HepG2 (cell line): ENCODE measurements around the gene KRT14. TPM values are rescaled to one million over a fixed set of nuclear protein-coding genes. Genes with fewer than 3 reads are reported as not detected.

Source experiments
- ATAC-seq: fragments of 200-7000 bp; cut with Tn5 transposase; 3 replicates; pipeline ENCODE4 v1.9.1; 2020; ENCODE audit warnings: mild to moderate bottlenecking, moderate library complexity
- BruUV-seq: library from RNA; stranded (reverse); fragments of 400-500 nt; replicated peaks from 2 replicates; lab custom pipeline; 2021; lab: Mats Ljungman, UMichigan
- CTCF ChIA-PET: fragments of 300-600 bp; formaldehyde crosslinking; extraction: SDS; loops from one replicate; lab custom pipeline; 2021; ENCODE audit warnings: low total read pairs, inconsistent platforms, low intra/inter-chr PET ratio; lab: Yijun Ruan, JAX
- POLR2A ChIA-PET: fragments of 350-600 bp; sonication (Branson Sonifier 250); formaldehyde crosslinking; loops from one replicate; lab custom pipeline; 2020; ENCODE audit warnings: antibody characterized with exemption, inconsistent platforms; lab: Yijun Ruan, JAX
- DNase-seq: peaks from one replicate; pipeline ENCODE4 v3.0.0-alpha.2; 2015; ENCODE audit warnings: low spot score
- FAIRE-seq: peaks from 3 replicates; lab custom pipeline; 2011; peaks lifted over from hg19 to GRCh38; lab: Jason Lieb, UNC
- H2AFZ ChIP-seq: one replicate; pipeline ENCODE4 v1.6.1; 2011; ENCODE audit warnings: low read length, inconsistent platforms
- H3K27ac ChIP-seq: fragments of 300-600 bp; 3 replicates; pipeline ENCODE4 v1.8.0; 2011; ENCODE audit warnings: mixed run types, mild to moderate bottlenecking, mixed read lengths, low read length, inconsistent platforms; ENCODE audit not compliant: insufficient read depth; ENCODE audit errors: extremely low read length
- H3K27me3 ChIP-seq, 2 experiments: fragments of 200-600 bp in 1 of 2; 2 replicates in 1 of 2; 3 replicates in 1 of 2; pipeline versions ENCODE4 v1.6.0 to v1.8.0; 2011; ENCODE audit warnings: low read length in 2 of 2, mild to moderate bottlenecking in 2 of 2, moderate library complexity in 2 of 2, inconsistent platforms in 1 of 2; ENCODE audit not compliant: insufficient read depth in 2 of 2, control insufficient read depth in 1 of 2
- H3K36me3 ChIP-seq, 2 experiments: fragments of 200-600 bp in 1 of 2; replicated peaks in 1 of 2; 2 replicates in 1 of 2; 3 replicates in 1 of 2; pipeline versions ENCODE4 v1.5.1 to v1.8.0; 2011; ENCODE audit warnings: low read length in 2 of 2, inconsistent platforms in 1 of 2; ENCODE audit not compliant: insufficient read depth in 2 of 2, control insufficient read depth in 1 of 2
- H3K4me1 ChIP-seq: 2 replicates; pipeline ENCODE4 v1.5.1; 2012; ENCODE audit warnings: low read length, inconsistent platforms; ENCODE audit not compliant: insufficient read depth
- H3K4me2 ChIP-seq: 2 replicates; pipeline ENCODE4 v1.6.0; 2011; ENCODE audit warnings: low read depth, low read length, inconsistent platforms
- H3K4me3 ChIP-seq, 3 experiments: fragments of 200-600 bp in 1 of 3; sonication (generic), shearing (Covaris generic) in 1 of 3; replicated peaks in 1 of 3; 2 replicates each; pipeline ENCODE4 v1.5.1; 2011 to 2016; ENCODE audit warnings: low read length in 3 of 3, inconsistent platforms in 2 of 3, low read depth in 2 of 3, mild to moderate bottlenecking in 2 of 3, control low read depth in 1 of 3, mixed read lengths in 1 of 3; ENCODE audit not compliant: insufficient read depth in 1 of 3
- H3K79me2 ChIP-seq: one replicate; pipeline ENCODE4 v1.6.1; 2011; ENCODE audit warnings: low read length, inconsistent platforms; ENCODE audit not compliant: insufficient read depth
- H3K9ac ChIP-seq: 2 replicates; pipeline ENCODE4 v1.6.0; 2011; ENCODE audit warnings: mild to moderate bottlenecking, low read depth, low read length, inconsistent platforms; ENCODE audit not compliant: insufficient read depth
- H3K9me3 ChIP-seq: 2 replicates; pipeline ENCODE4 v1.5.1; 2012; ENCODE audit warnings: mild to moderate bottlenecking, low read length
- H4K20me1 ChIP-seq: 2 replicates; pipeline ENCODE4 v1.6.0; 2011; ENCODE audit warnings: inconsistent platforms, mild to moderate bottlenecking, low read length, moderate library complexity; ENCODE audit not compliant: insufficient read depth
- ARNTL ChIP-seq: sonication (generic); formaldehyde crosslinking; IDR thresholded peaks from 2 replicates; pipeline ENCODE4 v1.4.0; 2020; ENCODE audit warnings: mild to moderate bottlenecking, missing genetic modification reagents
- ATAD3A ChIP-seq: sonication (generic); formaldehyde crosslinking; IDR thresholded peaks from 2 replicates; pipeline ENCODE4 v1.4.0; 2020; ENCODE audit warnings: missing genetic modification reagents
- DNMT1 ChIP-seq: sonication (generic); formaldehyde crosslinking; IDR thresholded peaks from 2 replicates; pipeline ENCODE4 v1.5.1; 2020; ENCODE audit warnings: mild to moderate bottlenecking, missing genetic modification reagents
- FOXA3 ChIP-seq: IDR thresholded peaks from 2 replicates; pipeline ENCODE4 v1.6.1; 2016; ENCODE audit warnings: missing genetic modification reagents, missing compliant biosample characterization
- GZF1 ChIP-seq: sonication (generic); formaldehyde crosslinking; IDR thresholded peaks from 2 replicates; pipeline ENCODE4 v1.5.1; 2020; ENCODE audit warnings: mild to moderate bottlenecking, missing genetic modification reagents
- KDM5A ChIP-seq: fragments of 200-600 bp; sonication (generic); IDR thresholded peaks from 2 replicates; pipeline ENCODE4 v1.7.0; 2018; ENCODE audit warnings: antibody characterized with exemption, mild to moderate bottlenecking, low read length, borderline replicate concordance
- MAFF ChIP-seq: IDR thresholded peaks from 2 replicates; pipeline ENCODE4 v1.6.1; 2011; ENCODE audit warnings: low read depth, low read length, improper control_type of control experiment
- PTBP1 ChIP-seq: fragments of 200-400 bp; formaldehyde crosslinking; IDR thresholded peaks from 2 replicates; pipeline ENCODE4 v1.6.1; 2018; ENCODE audit warnings: low read length, low read depth; ENCODE audit not compliant: poor library complexity, severe bottlenecking
- RAD51 ChIP-seq: fragments of 450-650 bp; IDR thresholded peaks from 2 replicates; pipeline ENCODE4 v1.6.1; 2016; ENCODE audit warnings: borderline replicate concordance
- SETDB1 ChIP-seq: sonication (generic); formaldehyde crosslinking; IDR thresholded peaks from 2 replicates; pipeline ENCODE4 v1.5.1; 2020; ENCODE audit warnings: missing genetic modification reagents, mild to moderate bottlenecking, borderline replicate concordance
- SNAPC2 ChIP-seq: sonication (generic); formaldehyde crosslinking; IDR thresholded peaks from 2 replicates; pipeline ENCODE4 v1.8.1; 2022; ENCODE audit warnings: mild to moderate bottlenecking, missing genetic modification reagents
- ZBTB1 ChIP-seq: sonication (generic); formaldehyde crosslinking; IDR thresholded peaks from 2 replicates; pipeline ENCODE4 v1.4.0; 2020; ENCODE audit warnings: missing genetic modification reagents, borderline replicate concordance
- ZBTB7B ChIP-seq: sonication (generic); formaldehyde crosslinking; IDR thresholded peaks from 2 replicates; pipeline ENCODE4 v1.4.0; 2020; ENCODE audit warnings: missing genetic modification reagents
- ZFX ChIP-seq: sonication (generic); formaldehyde crosslinking; IDR thresholded peaks from 2 replicates; pipeline ENCODE4 v1.4.0; 2020; ENCODE audit warnings: mild to moderate bottlenecking, low read depth, missing genetic modification reagents, moderate library complexity
- ZNF180 ChIP-seq: sonication (generic); formaldehyde crosslinking; IDR thresholded peaks from 2 replicates; pipeline ENCODE4 v1.4.0; 2020; ENCODE audit warnings: low read depth, missing genetic modification reagents, borderline replicate concordance
- ZNF296 ChIP-seq: sonication (generic); formaldehyde crosslinking; conservative IDR thresholded peaks from 2 replicates; pipeline ENCODE4 v1.5.0; 2020; ENCODE audit warnings: mild to moderate bottlenecking, missing genetic modification reagents
- ZNF761 ChIP-seq: sonication (generic); formaldehyde crosslinking; conservative IDR thresholded peaks from 2 replicates; pipeline ENCODE4 v1.4.0; 2020; ENCODE audit warnings: mild to moderate bottlenecking, missing genetic modification reagents
- WGBS: methylation state at CpG from one replicate; pipeline ENCODE4 v1.1.6; 2017; ENCODE audit warnings: low lambda C conversion rate; 5-methylcytosine and 5-hydroxymethylcytosine counted together
- in situ Hi-C: cut with HindIII; loops from 2 replicates; pipeline ENCODE4 v1.10.0; 2017; ENCODE audit warnings: low pct_unique_long_range_greater_than_20kb; ENCODE audit not compliant: extremely low pct_ligation_motif_present
- intact Hi-C: fragments of 100-400 bp; cut with micrococcal nuclease; formaldehyde crosslinking; loops from one replicate; pipeline ENCODE4 v1.10.0; 2022; ENCODE audit not compliant: unreplicated experiment
- polyA plus RNA-seq, 8 experiments: library from polyadenylated mRNA; depleted of rRNA in 3 of 8; stranded (reverse) in 7 of 8; unstranded in 1 of 8; fragments of >200 nt; fragmentation: Illumina TruSeq in 4 of 8; extraction: Trizol in 4 of 8; gene quantifications; 2 replicates each; pipeline versions ENCODE4 v1.2.1 to v1.2.3, GENCODE V29; 2011 to 2016; ENCODE audit warnings: low read depth in 4 of 8, missing spikeins in 1 of 8, mixed read lengths in 1 of 8; ENCODE audit not compliant: insufficient read depth in 1 of 8
- total RNA-seq, 5 experiments: library from RNA; depleted of rRNA; stranded (reverse); fragments of >200 nt; fragmentation: Illumina TruSeq; extraction: Trizol; gene quantifications; 2 replicates each; pipeline ENCODE4 v1.2.3, GENCODE V29; 2016; ENCODE audit warnings: low read depth in 1 of 5
- TF ChIP-seq, protein P1 (sequence below): sonication (generic); formaldehyde crosslinking; IDR thresholded peaks from 2 replicates; pipeline ENCODE4 v1.5.0; 2020; ENCODE audit warnings: missing genetic modification reagents, mild to moderate bottlenecking, borderline replicate concordance
- TF ChIP-seq, protein P2 (sequence below): sonication (generic); formaldehyde crosslinking; IDR thresholded peaks from 2 replicates; pipeline ENCODE4 v1.4.0; 2020; ENCODE audit warnings: missing genetic modification reagents, borderline replicate concordance

KRT14 gene
- total and polyA plus RNA-seq, 2 of the 13 experiments (the other 11 are each of a cell fraction or from before 2014, with no cell fraction given): 0.09 TPM; not detected in 1

DNA sequence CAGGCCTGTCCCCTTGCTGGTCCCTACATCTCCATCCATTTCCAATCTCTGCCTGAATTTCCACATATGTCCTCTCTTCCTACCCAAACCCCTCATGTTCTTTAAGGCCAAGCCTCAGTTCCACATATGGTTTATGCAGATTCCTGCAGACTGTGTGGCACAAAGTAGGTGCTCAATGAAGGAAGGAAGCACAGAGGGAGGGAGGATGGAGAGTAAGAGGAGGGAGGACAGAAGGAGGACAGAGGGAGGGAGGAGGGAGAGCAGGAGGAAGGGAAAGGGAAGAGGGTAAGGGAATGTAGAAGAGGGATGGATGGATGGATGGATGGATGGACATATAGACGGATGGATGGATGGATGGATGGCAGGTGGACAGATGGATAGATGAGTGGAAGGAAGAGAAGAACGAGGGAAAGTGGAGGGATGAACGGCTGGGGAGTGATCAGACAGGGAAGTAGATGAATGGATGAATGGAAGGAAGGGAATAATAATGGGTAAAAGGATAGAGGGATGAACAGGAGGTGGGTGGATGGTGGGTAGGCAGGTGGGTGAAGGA lies 7.7 kb upstream of the KRT14 start (continued):
- TF ChIP-seq, protein P1, sequence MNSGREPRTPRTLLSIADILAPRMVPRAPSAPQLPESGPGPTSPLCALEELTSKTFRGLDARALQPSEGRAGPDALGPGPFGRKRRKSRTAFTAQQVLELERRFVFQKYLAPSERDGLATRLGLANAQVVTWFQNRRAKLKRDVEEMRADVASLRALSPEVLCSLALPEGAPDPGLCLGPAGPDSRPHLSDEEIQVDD (CRISPR knock-in tag): no peak
- TF ChIP-seq ZNF180 (CRISPR knock-in tag) (no peak), ZBTB7B (CRISPR knock-in tag) (no peak), ATAD3A (CRISPR knock-in tag) (no peak)
- TF ChIP-seq, protein P2, sequence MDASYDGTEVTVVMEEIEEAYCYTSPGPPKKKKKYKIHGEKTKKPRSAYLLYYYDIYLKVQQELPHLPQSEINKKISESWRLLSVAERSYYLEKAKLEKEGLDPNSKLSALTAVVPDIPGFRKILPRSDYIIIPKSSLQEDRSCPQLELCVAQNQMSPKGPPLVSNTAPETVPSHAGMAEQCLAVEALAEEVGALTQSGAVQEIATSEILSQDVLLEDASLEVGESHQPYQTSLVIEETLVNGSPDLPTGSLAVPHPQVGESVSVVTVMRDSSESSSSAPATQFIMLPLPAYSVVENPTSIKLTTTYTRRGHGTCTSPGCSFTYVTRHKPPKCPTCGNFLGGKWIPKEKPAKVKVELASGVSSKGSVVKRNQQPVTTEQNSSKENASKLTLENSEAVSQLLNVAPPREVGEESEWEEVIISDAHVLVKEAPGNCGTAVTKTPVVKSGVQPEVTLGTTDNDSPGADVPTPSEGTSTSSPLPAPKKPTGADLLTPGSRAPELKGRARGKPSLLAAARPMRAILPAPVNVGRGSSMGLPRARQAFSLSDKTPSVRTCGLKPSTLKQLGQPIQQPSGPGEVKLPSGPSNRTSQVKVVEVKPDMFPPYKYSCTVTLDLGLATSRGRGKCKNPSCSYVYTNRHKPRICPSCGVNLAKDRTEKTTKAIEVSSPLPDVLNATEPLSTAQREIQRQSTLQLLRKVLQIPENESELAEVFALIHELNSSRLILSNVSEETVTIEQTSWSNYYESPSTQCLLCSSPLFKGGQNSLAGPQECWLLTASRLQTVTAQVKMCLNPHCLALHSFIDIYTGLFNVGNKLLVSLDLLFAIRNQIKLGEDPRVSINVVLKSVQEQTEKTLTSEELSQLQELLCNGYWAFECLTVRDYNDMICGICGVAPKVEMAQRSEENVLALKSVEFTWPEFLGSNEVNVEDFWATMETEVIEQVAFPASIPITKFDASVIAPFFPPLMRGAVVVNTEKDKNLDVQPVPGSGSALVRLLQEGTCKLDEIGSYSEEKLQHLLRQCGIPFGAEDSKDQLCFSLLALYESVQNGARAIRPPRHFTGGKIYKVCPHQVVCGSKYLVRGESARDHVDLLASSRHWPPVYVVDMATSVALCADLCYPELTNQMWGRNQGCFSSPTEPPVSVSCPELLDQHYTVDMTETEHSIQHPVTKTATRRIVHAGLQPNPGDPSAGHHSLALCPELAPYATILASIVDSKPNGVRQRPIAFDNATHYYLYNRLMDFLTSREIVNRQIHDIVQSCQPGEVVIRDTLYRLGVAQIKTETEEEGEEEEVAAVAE (CRISPR knock-in tag): no peak
- TF ChIP-seq, all 625 proteins: peak for 0

- intact Hi-C loops (loop anchor here (10.0 kb wide), 1 partner anchor 71 kb away; no protein-coding TSS in a partner anchor), in situ Hi-C loops (no loop called here)
- Histone ChIP-seq H3K4me1 (no peaks in the 10 kb centered on the region), H3K27me3 (peaks cover 4 to 42% of the 10 kb centered on the region in 2 experiments; a peak in 3 of 5 replicates), H3K4me3 (no peak overlapping the region), H3K9ac (no peak overlapping the region), H3K79me2 (no peaks in the 10 kb centered on the region), H2AFZ (no peak overlapping the region), H4K20me1 (no peaks in the 10 kb centered on the region), H3K9me3 (no peaks in the 10 kb centered on the region), H3K27ac (no peak overlapping the region), H3K36me3 (no peaks in the 10 kb centered on the region), H3K4me2 (no peak overlapping the region)
- ATAC-seq: no peak; the same call in 2 of the 3 replicates
- TF ChIP-seq KDM5A: no peak
- TF ChIP-seq MAFF: no peak
- no peak for TF ChIP-seq ZBTB1 (CRISPR knock-in tag)
- TF ChIP-seq SNAPC2 (CRISPR knock-in tag): no peak
- TF ChIP-seq SETDB1 (CRISPR knock-in tag): no peak
- no peak for TF ChIP-seq GZF1
- no peak for TF ChIP-seq FOXA3 (CRISPR knock-in tag)
- no peak for TF ChIP-seq RAD51
- no peak for TF ChIP-seq ZNF761
- TF ChIP-seq ZFX (CRISPR knock-in tag): no peak
- no peak for TF ChIP-seq ARNTL
- no peak for TF ChIP-seq ZNF296 (CRISPR knock-in tag)
- TF ChIP-seq DNMT1 (CRISPR knock-in tag): no peak
- TF ChIP-seq PTBP1: no peak
- WGBS: 11% methylated on average over 5 of the region's 8 CpGs
- FAIRE-seq: no peak
- ChIA-PET POLR2A (no interaction called here), CTCF (no interaction called here)
- no peak for DNase-seq
- BruUV-seq: no TSS peak
These were observed 6.7 kb upstream of the KRT14 start for GRCh38 chr17:41593306-41593981.
